Erythroblast (primary cell): ENCODE results near the gene ESRRB.

Experiments used
- GATA1 ChIP-seq: IDR thresholded peaks from 2 replicates; pipeline ENCODE4 v1.6.1; 2011; ENCODE audit warnings: low read depth, mild to moderate bottlenecking, control low read depth, low read length, moderate library complexity
- POLR2A ChIP-seq: IDR thresholded peaks from 2 replicates; pipeline ENCODE4 v1.6.1; 2011; ENCODE audit warnings: mild to moderate bottlenecking, low read length

DNA sequence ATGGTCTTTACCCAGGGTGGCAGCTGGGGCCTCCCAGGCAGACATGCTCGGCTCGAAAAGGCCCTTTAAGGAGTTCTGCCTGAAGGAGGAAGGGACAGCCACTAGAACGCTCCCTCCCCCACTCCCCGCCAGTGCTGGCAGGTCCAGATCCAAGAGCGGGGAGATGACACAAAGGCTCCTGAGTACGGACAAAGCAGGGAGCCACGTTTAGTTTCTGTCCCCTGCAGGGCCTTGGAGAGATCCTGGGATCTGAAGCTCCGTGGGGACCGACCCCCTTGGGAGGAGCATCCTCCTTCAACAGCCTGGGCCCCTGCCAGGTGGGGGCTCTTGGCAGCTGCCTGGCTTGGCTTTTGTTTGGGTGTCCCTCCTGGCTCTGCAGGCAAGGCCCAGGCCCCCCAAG lies 89.7 kb downstream of the ESRRB start:
- TF ChIP-seq POLR2A: no peak
- TF ChIP-seq GATA1: no peak
